PC-3 (cell line): Measurements from ENCODE around the gene SYNCRIP. TPM values are rescaled to one million over a fixed set of nuclear protein-coding genes. Genes with fewer than 3 reads are reported as not detected.

ENCODE experiments used
- total RNA-seq: library from RNA; depleted of rRNA; stranded (reverse); fragments of >200 nt; gene quantifications from 2 replicates; pipeline ENCODE4 v1.2.3, GENCODE V29; 2014; rRNA removed

Gene SYNCRIP
- total RNA-seq, 1 experiment from 2014 or later: 63.8 TPM

Other genes with a start within 250 kb of the SYNCRIP start
- gene NT5E, start 192.8 kb downstream of the SYNCRIP start, total RNA-seq: 9.0 and 15.8 TPM in 2 replicates
- 64.4 and 65.4 TPM in 2 replicates for gene SNX14, start 49.0 kb downstream of the SYNCRIP start, total RNA-seq